Osteoblast (primary cell): ENCODE measurements around the gene MACROD2. TPM values are rescaled to one million over a fixed set of nuclear protein-coding genes. Genes with fewer than 3 reads are reported as not detected.
"Not testable (repeated sequence)": the region's sequence is repeated elsewhere in the genome, so short reads cannot be mapped to it uniquely, and the experiment has no call there.

Experiments
- DNase-seq: peaks from one replicate; pipeline ENCODE4 v3.0.0; 2011; ENCODE audit warnings: low spot score, mixed read lengths; ENCODE audit not compliant: insufficient read length; ENCODE audit errors: missing footprints
- H2AFZ ChIP-seq: 2 replicates; pipeline ENCODE4 v1.6.0; 2011; ENCODE audit warnings: mild to moderate bottlenecking, low read length
- H3K27ac ChIP-seq: 2 replicates; pipeline ENCODE4 v1.5.1; 2011; ENCODE audit warnings: mild to moderate bottlenecking, low read depth, low read length, moderate library complexity
- H3K27me3 ChIP-seq: 2 replicates; pipeline ENCODE4 v1.6.0; 2012; ENCODE audit warnings: mild to moderate bottlenecking, control low read depth, inconsistent platforms, low read length, moderate library complexity; ENCODE audit not compliant: insufficient read depth
- H3K36me3 ChIP-seq: 2 replicates; pipeline ENCODE4 v1.5.1; 2011; ENCODE audit warnings: mild to moderate bottlenecking, low read length, control low read depth, moderate library complexity; ENCODE audit not compliant: insufficient read depth
- H3K4me1 ChIP-seq: 2 replicates; pipeline ENCODE4 v1.5.1; 2011; ENCODE audit warnings: mild to moderate bottlenecking, low read length, control low read depth, moderate library complexity; ENCODE audit not compliant: insufficient read depth
- H3K4me2 ChIP-seq: 2 replicates; pipeline ENCODE4 v1.6.0; 2011; ENCODE audit warnings: mild to moderate bottlenecking, low read length; ENCODE audit not compliant: insufficient read depth
- H3K4me3 ChIP-seq: fragments of 200-600 bp; sonication (generic); 3 replicates; pipeline ENCODE4 v1.5.1; 2012; ENCODE audit warnings: mild to moderate bottlenecking, low read length, inconsistent platforms; ENCODE audit not compliant: insufficient read depth
- H3K79me2 ChIP-seq: 2 replicates; pipeline ENCODE4 v1.6.0; 2012; ENCODE audit warnings: mild to moderate bottlenecking, low read length, control low read depth, inconsistent platforms; ENCODE audit not compliant: insufficient read depth
- H3K9me3 ChIP-seq: 2 replicates; pipeline ENCODE4 v1.5.1; 2011; ENCODE audit warnings: low read depth, low read length, control low read depth
- H4K20me1 ChIP-seq: 2 replicates; pipeline ENCODE4 v1.6.0; 2012; ENCODE audit warnings: mild to moderate bottlenecking, low read length, control low read depth; ENCODE audit not compliant: insufficient read depth
- CTCF ChIP-seq: IDR thresholded peaks from 2 replicates; pipeline ENCODE4 v1.5.1; 2011; ENCODE audit warnings: mild to moderate bottlenecking, low read depth, low read length, moderate library complexity; ENCODE audit errors: extremely low read depth
- total RNA-seq: library from RNA; depleted of rRNA; stranded (reverse); fragments of >200 nt; gene quantifications from 2 replicates; pipeline ENCODE4 v1.2.3, GENCODE V29; 2012

MACROD2 gene
- total RNA-seq, 1 donor, result 4.0 TPM

GRCh38 chr20:14259689-14260088, 264.4 kb downstream of the MACROD2 start:
- Histone ChIP-seq H3K4me1 (no peaks in the 10 kb centered on the region), H4K20me1 (no peaks in the 10 kb centered on the region), H3K27ac (no peak overlapping the region), H2AFZ (no peak overlapping the region), H3K4me3 (no peak overlapping the region), H3K79me2 (no peaks in the 10 kb centered on the region), H3K9me3 (no peaks in the 10 kb centered on the region), H3K36me3 (no peaks in the 10 kb centered on the region), H3K4me2 (no peak overlapping the region), H3K27me3 (no peaks in the 10 kb centered on the region)
- no peak for DNase-seq
- TF ChIP-seq CTCF, result no peak

GRCh38 chr20:14260367-14260766, 265.1 kb downstream of the MACROD2 start:
- no peaks in the 10 kb centered on the region for H3K79me2 ChIP-seq
- no peaks in the 10 kb centered on the region for H3K27me3 ChIP-seq
- H3K4me3 ChIP-seq, result no peak overlapping the region
- H3K36me3 ChIP-seq, result no peaks in the 10 kb centered on the region
- H3K4me1 ChIP-seq, result no peaks in the 10 kb centered on the region
- no peak overlapping the region for H3K27ac ChIP-seq
- TF ChIP-seq CTCF, result no peak
- H4K20me1 ChIP-seq, result no peaks in the 10 kb centered on the region
- H3K4me2 ChIP-seq, result no peak overlapping the region
- DNase-seq, result no peak
- H3K9me3 ChIP-seq, result no peaks in the 10 kb centered on the region
- H2AFZ ChIP-seq, result no peak overlapping the region

- Histone ChIP-seq H3K36me3 (no peaks in the 10 kb centered on the region), H3K4me2 (no peak overlapping the region), H3K79me2 (no peaks in the 10 kb centered on the region), H3K27me3 (no peaks in the 10 kb centered on the region), H3K4me1 (no peaks in the 10 kb centered on the region), H4K20me1 (no peaks in the 10 kb centered on the region), H3K9me3 (no peaks in the 10 kb centered on the region), H3K27ac (no peak overlapping the region), H3K4me3 (no peak overlapping the region), H2AFZ (no peak overlapping the region)
- DNase-seq, result no peak
- no peak for TF ChIP-seq CTCF
Measured at GRCh38 chr20:14264869-14265268, 269.6 kb downstream of the MACROD2 start.

- DNase-seq, result peak; percentile 43
- Histone ChIP-seq H3K36me3 (no peaks in the 10 kb centered on the region), H3K4me1 (no peaks in the 10 kb centered on the region), H3K27me3 (no peaks in the 10 kb centered on the region), H3K4me2 (no peak overlapping the region), H3K27ac (no peak overlapping the region), H3K79me2 (no peaks in the 10 kb centered on the region), H3K9me3 (no peaks in the 10 kb centered on the region), H2AFZ (no peak overlapping the region), H4K20me1 (no peaks in the 10 kb centered on the region), H3K4me3 (no peak overlapping the region)
- no peak for TF ChIP-seq CTCF
Measured at GRCh38 chr20:14266246-14266645, 270.9 kb downstream of the MACROD2 start.

GRCh38 chr20:14270751-14271150, 275.4 kb downstream of the MACROD2 start:
- not testable (repeated sequence) for H3K27me3 ChIP-seq, DNase-seq, H3K27ac ChIP-seq, H2AFZ ChIP-seq, H4K20me1 ChIP-seq, H3K36me3 ChIP-seq, H3K9me3 ChIP-seq, H3K79me2 ChIP-seq, H3K4me3 ChIP-seq, H3K4me2 ChIP-seq, H3K4me1 ChIP-seq
